NOMO-1 (cell line): ENCODE results near the gene PPA1.
"Not testable (repeated sequence)": the region's sequence is repeated elsewhere in the genome, so short reads cannot be mapped to it uniquely, and the experiment has no call there.

ENCODE experiments used
- DNase-seq, 2 experiments: peaks; one replicate each; lab custom pipeline; 2025; ENCODE audit not compliant: unreplicated experiment in 2 of 2; lab: John Stamatoyannopoulos, UW

The PPA1 gene

GRCh38 chr10:70176441-70176840 is 56.8 kb downstream of the PPA1 start:
- DNase-seq = no peak

- no peak for DNase-seq
Observed at GRCh38 chr10:70175516-70175915, 57.7 kb downstream of the PPA1 start.

DNA sequence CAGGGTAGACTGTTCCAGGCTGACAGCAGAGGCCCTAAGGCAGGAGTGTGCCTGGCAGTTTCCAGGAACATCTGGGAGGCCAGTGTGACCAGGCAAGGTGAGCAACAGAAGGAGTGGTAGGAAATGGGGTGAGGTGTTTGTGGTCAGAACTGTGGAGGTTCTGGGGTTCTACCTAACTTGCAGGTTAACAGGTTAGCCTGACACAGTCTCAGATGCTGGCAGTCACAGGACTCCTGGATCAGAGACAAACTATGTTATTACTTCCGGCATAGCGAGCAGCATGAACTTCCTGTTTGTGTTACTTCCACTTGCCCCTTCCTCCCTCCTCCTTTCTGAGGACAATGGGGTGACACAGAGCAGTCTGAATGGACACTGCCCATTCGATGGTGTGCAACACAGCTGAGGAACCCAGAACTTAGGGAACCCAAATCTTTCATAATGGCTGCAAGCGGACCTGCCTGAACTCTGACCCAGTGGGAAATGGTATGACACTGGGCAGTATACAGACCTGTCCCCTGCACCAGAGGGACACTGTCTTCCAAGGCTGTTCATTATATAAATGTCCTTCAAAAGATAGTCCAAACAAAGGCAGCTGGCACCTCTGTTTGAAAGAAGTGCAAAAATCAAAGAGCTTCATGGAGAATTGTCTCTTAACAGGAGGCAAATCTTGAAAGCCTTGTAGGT is 59.0 kb downstream of the PPA1 start:
- DNase-seq = peak; percentile 30 to 61

- DNase-seq = peak in 1 of 2 experiments; percentile 7
Observed at GRCh38 chr10:70169649-70170364, 63.4 kb downstream of the PPA1 start.

DNA sequence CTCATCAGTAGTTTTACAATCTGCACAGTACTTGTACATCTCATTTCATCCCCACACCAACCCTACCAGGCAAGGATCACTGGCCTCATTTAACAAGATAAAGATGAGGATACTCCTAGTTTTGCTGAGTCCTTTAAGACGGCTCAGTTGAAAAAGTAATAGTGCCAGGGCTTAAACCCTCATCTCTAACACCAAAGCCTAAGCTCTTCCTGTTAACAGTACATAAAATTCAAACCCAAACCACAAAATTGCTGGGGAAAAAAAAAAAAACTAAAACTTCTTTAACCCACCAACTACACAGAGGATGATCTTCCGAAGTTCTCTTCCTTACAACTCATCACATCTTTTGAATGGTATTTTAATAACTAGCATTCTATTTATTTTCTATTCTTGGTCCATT is 64.2 kb downstream of the PPA1 start:
- DNase-seq = peak in 1 of 2 experiments; percentile 1

DNA sequence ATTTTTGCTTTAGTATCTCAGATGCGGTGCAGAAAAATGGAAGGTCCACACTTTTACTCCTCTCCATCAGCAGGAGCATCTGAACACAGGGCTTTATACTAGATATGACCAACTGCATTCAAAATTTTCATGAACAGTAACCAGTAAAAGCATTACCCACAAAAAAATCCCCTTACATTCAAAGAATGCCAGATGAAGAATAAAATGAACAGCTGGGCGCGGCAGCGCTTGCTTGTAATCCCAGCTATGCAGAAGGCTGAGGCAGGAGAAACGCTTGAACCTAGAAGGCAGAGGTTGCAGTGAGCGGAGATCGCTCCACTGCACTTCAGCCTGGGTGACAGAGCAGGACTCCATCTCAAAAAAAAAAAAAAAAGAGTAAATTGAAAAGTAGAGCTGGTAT is 66.0 kb downstream of the PPA1 start:
- DNase-seq = no peak

- no peak for DNase-seq
Observed at GRCh38 chr10:70166394-70166793, 66.8 kb downstream of the PPA1 start.

GRCh38 chr10:70164163-70164562 is 69.1 kb downstream of the PPA1 start:
- peak; percentile 75 to 93 for DNase-seq

GRCh38 chr10:70163448-70163847 is 69.8 kb downstream of the PPA1 start:
- no peak for DNase-seq

- DNase-seq = peak; percentile 43 to 58
Observed at GRCh38 chr10:70162892-70163201, 70.4 kb downstream of the PPA1 start.

DNA sequence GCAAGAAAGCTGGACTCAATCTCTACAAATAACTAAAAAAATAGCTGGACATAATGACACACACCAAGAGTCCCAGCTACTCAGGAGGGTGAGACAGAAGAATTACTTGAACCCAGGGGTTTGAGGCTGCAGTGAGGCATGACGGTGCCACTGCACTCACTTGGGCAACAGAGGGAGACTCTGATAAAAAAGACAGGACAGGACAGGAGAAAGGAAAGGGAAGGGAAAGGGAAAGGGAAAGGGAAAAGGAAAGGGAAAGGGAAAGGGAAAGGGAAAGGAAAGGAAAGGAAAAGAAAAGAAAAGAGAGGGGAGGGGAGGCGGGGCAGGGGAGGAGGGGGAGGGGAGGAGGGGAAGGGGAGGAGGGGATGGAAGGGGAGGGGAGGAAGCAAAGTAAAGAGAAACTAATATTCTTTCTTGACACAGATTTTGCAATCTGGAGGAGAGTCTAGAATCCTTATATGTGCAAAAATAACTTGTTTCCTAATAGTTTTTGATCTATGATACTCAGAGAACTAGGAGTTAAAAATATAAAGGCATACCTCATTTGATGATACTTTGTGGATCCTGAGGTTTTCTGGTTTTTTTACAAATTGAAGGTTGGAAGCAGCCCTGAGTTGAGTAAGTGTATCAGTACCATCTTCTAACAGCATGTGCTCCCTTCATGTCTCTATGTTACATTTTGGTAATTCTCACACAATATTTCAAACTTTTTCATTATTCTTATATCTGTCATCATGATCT is 70.9 kb downstream of the PPA1 start:
- DNase-seq = no peak

DNA sequence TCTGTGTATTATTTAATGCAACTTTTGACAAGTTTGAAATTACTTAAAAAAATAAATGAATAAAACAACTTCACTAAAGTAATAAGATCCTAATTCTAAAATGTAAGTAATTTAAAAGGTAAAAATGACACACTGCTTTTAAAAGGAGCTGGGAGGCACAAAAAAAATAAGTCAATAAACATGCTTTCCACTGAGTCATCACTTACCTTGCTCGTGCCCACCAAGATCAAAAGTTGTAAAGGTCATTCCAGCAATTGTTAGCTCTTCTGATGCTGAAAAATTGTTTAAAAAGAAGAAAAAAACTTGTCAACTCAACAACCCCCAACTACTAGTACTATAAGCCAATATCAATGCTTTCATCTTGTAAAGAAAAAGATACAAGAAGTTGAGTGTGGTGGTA is 72.4 kb downstream of the PPA1 start:
- no peak for DNase-seq

GRCh38 chr10:70159366-70159765 is 73.9 kb downstream of the PPA1 start:
- not testable (repeated sequence) for DNase-seq

- no peak for DNase-seq
Observed at GRCh38 chr10:70158113-70158512, 75.1 kb downstream of the PPA1 start.

DNA sequence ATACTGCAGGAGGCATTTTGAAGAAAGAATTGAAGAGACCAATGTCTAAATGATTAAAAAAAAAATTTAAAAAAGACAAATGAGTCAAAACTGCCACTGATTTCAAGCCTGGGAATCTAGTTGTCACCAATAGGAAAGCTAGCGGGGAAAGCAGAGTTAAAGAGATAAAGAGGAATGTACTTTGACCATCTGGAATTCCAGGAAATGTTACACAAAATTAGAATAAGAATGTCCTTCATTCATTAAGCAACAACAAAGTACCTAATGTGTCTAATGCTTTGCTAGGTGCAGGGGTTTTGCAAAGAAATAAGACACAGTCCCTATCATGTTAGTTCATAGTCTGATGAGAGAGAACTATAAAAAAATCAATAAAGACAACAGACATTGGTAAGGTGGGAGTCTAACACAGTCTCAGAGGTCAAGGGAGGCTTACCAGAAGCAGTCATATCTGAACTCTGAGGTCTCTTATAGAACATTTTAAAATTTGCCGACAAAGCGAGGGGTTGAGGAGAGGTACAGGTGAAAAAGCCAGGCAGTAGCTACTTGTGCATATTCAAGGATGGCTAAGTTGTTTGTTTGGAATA is 77.9 kb downstream of the PPA1 start:
- no peak for DNase-seq
